ENCODE results near the gene C1QC.

GRCh38 chr1:22683547-22683946 lies 40.1 kb downstream of the C1QC start:
- TF ChIP-seq POLR2A (IDR thresholded peaks at IDR 0.05) (no peak), CTCF (IDR thresholded peaks at IDR 0.05) (no peak), POLR2AphosphoS5 (IDR thresholded peaks at IDR 0.05) (no peak), EP300 (IDR thresholded peaks at IDR 0.05) (no peak)

All from sigmoid colon (tissue), 4 donors.